ENCODE results near the gene GET4. TPM values are rescaled to one million over a fixed set of nuclear protein-coding genes. Genes with fewer than 3 reads are reported as not detected.

GET4 gene
- polyA plus RNA-seq, 1 experiment: 21.7 TPM

GRCh38 chr7:883055-884021 lies 7.0 kb downstream of the GET4 start:
- no peak for DNase-seq (ENCODE audit: low read depth)
- no peaks in the 10 kb centered on the region for H3K27me3 ChIP-seq (ENCODE audit: control insufficient read depth, insufficient read depth, low read length)
- TF ChIP-seq CTCF (IDR thresholded peaks at IDR 0.05; ENCODE audit: insufficient read depth, low read depth, low read length): no peak
- POLR2A ChIA-PET: no interaction called here
- CTCF ChIA-PET: no interaction called here
- H3K36me3 ChIP-seq (ENCODE audit: control insufficient read depth, insufficient read depth, low read length): peaks cover 16% of the 10 kb centered on the region
- no peak overlapping the region for H3K4me3 ChIP-seq (ENCODE audit: low read depth, low read length)

- Histone ChIP-seq H3K4me3 (ENCODE audit: low read depth, low read length) (no peak overlapping the region), H3K27me3 (ENCODE audit: control insufficient read depth, insufficient read depth, low read length) (no peaks in the 10 kb centered on the region), H3K36me3 (ENCODE audit: control insufficient read depth, insufficient read depth, low read length) (peaks cover 25% of the 10 kb centered on the region)
- POLR2A ChIA-PET: no interaction called here
- no peak for DNase-seq (ENCODE audit: low read depth)
- CTCF ChIA-PET: interaction anchor here (1.5 kb wide), 2 partner anchors 11 to 98 kb away, joined by 4 to 7 read pairs; no protein-coding TSS in a partner anchor
- TF ChIP-seq CTCF (IDR thresholded peaks at IDR 0.05; ENCODE audit: insufficient read depth, low read depth, low read length): no peak
Observed at GRCh38 chr7:884191-885003, 8.0 kb downstream of the GET4 start.

- POLR2A ChIA-PET: no interaction called here
Observed at GRCh38 chr7:885261-885892, 9.0 kb downstream of the GET4 start.

GRCh38 chr7:885893-886625 lies 9.7 kb downstream of the GET4 start:
- peaks cover 25% of the 10 kb centered on the region for H3K36me3 ChIP-seq (ENCODE audit: control insufficient read depth, insufficient read depth, low read length)
- DNase-seq (ENCODE audit: low read depth): no peak
- ChIA-PET CTCF (interaction anchor here (1.5 kb wide), 2 partner anchors 13 to 100 kb away, joined by 4 to 7 read pairs; no protein-coding TSS in a partner anchor), POLR2A (interaction anchor here (0.6 kb wide), 1 partner anchor 44 kb away, joined by 5 read pairs; no protein-coding TSS in a partner anchor)
- no peak overlapping the region for H3K4me3 ChIP-seq (ENCODE audit: low read depth, low read length)
- no peak for TF ChIP-seq CTCF (IDR thresholded peaks at IDR 0.05; ENCODE audit: insufficient read depth, low read depth, low read length)
- H3K27me3 ChIP-seq (ENCODE audit: control insufficient read depth, insufficient read depth, low read length): no peaks in the 10 kb centered on the region

More at GRCh38 chr7:885261-885892, 9.0 kb downstream of the GET4 start:
- Histone ChIP-seq H3K36me3 (ENCODE audit: control insufficient read depth, insufficient read depth, low read length) (peaks cover 25% of the 10 kb centered on the region), H3K4me3 (ENCODE audit: low read depth, low read length) (no peak overlapping the region), H3K27me3 (ENCODE audit: control insufficient read depth, insufficient read depth, low read length) (no peaks in the 10 kb centered on the region)
- CTCF ChIA-PET: interaction anchor here (1.5 kb wide), 2 partner anchors 12 to 99 kb away, joined by 4 to 7 read pairs; no protein-coding TSS in a partner anchor
- TF ChIP-seq CTCF (IDR thresholded peaks at IDR 0.05; ENCODE audit: insufficient read depth, low read depth, low read length): no peak
- no peak for DNase-seq (ENCODE audit: low read depth)

Measured in BJ (cell line).